CD4-positive, CD25-positive, alpha-beta regulatory T cell (primary cell): Measurements from ENCODE around the gene DENND4A. TPM values are rescaled to one million over a fixed set of nuclear protein-coding genes. Genes with fewer than 3 reads are reported as not detected.

Source experiments
- ATAC-seq, 2 donors: fragments of 150-1000 bp; cut with Tn5 transposase; one replicate each; pipeline ENCODE4 v1.10.0; 2021; ENCODE audit warnings: low read depth in 2 of 2, moderate number of reproducible peaks in 2 of 2, moderate library complexity in 1 of 2
- DNase-seq, 3 donors: peaks; one replicate each; pipeline versions ENCODE4 v3.0.0 to v3.0.0-alpha.2; 2012 to 2022; ENCODE audit warnings: mixed read lengths in 1 of 3
- H3K27ac ChIP-seq: one replicate; pipeline ENCODE4 v1.7.0; 2013; ENCODE audit warnings: mild to moderate bottlenecking, low read length; ENCODE audit not compliant: insufficient read depth, poor library complexity, severe bottlenecking
- H3K27me3 ChIP-seq: one replicate; pipeline ENCODE4 v1.7.0; 2013; ENCODE audit warnings: low read length; ENCODE audit not compliant: control insufficient read depth, insufficient read depth
- H3K36me3 ChIP-seq: one replicate; pipeline ENCODE4 v1.7.0; 2013; ENCODE audit warnings: mild to moderate bottlenecking, low read length, moderate library complexity; ENCODE audit not compliant: control insufficient read depth, insufficient read depth
- H3K4me1 ChIP-seq: 2 replicates; pipeline ENCODE4 v1.7.0; 2013; ENCODE audit warnings: mild to moderate bottlenecking, low read length; ENCODE audit not compliant: insufficient read depth, control insufficient read depth, poor library complexity, severe bottlenecking
- H3K4me3 ChIP-seq: one replicate; pipeline ENCODE4 v1.7.0; 2013; ENCODE audit warnings: low read depth, mild to moderate bottlenecking, low read length, moderate library complexity
- H3K9me3 ChIP-seq, 2 experiments: 1 replicate in 1 of 2; 2 replicates in 1 of 2; pipeline ENCODE4 v1.7.0; 2013; ENCODE audit warnings: low read length in 2 of 2, mild to moderate bottlenecking in 1 of 2, moderate library complexity in 1 of 2; ENCODE audit not compliant: control insufficient read depth in 2 of 2
- H3K27ac Mint-ChIP-seq, 3 donors: one replicate each; pipeline ENCODE4 v1.8.0; 2020 to 2022; ENCODE audit warnings: mild to moderate bottlenecking in 3 of 3, mixed read lengths in 3 of 3, moderate library complexity in 2 of 3
- H3K27me3 Mint-ChIP-seq: one replicate; pipeline ENCODE4 v1.8.0; 2022; ENCODE audit warnings: mild to moderate bottlenecking, mixed read lengths
- H3K36me3 Mint-ChIP-seq: one replicate; pipeline ENCODE4 v1.8.0; 2020; ENCODE audit warnings: mixed read lengths
- H3K4me1 Mint-ChIP-seq, 4 donors: one replicate each; pipeline ENCODE4 v1.8.0; 2020 to 2022; ENCODE audit warnings: mixed read lengths in 4 of 4, mild to moderate bottlenecking in 1 of 4
- H3K4me3 Mint-ChIP-seq, 4 donors: one replicate each; pipeline ENCODE4 v1.8.0; 2020 to 2022; ENCODE audit warnings: mild to moderate bottlenecking in 4 of 4, mixed read lengths in 4 of 4, moderate library complexity in 3 of 4
- H3K9me3 Mint-ChIP-seq, 7 donors: one replicate each; pipeline ENCODE4 v1.8.0; 2020 to 2022; ENCODE audit warnings: mixed read lengths in 7 of 7, mild to moderate bottlenecking in 3 of 7, moderate library complexity in 2 of 7
- polyA plus RNA-seq, 4 donors: library from polyadenylated mRNA; unstranded; fragments of 300-500 nt; fragmentation: Illumina TruSeq; gene quantifications; one replicate each; pipeline ENCODE4 v1.2.3, GENCODE V29; 2021
- total RNA-seq: library from RNA; stranded (reverse); gene quantifications from one replicate; pipeline ENCODE4 v1.2.3, GENCODE V29; 2022

The DENND4A gene
- total and polyA plus RNA-seq, 5 donors from 2014 or later: 9.6 to 88.4 (median 12.9) TPM

GRCh38 chr15:65767895-65768294 lies 24.2 kb downstream of the DENND4A start:
- H3K9me3 ChIP-seq: no peaks in the 10 kb centered on the region
- peak in 2 of 3 donors; percentile 31 to 79 for DNase-seq
- Mint-ChIP-seq H3K4me1 (peaks cover 38 to 77% (median 55%) of the 10 kb centered on the region in 4 donors), H3K27me3 (no peaks in the 10 kb centered on the region), H3K36me3 (peaks cover 14% of the 10 kb centered on the region), H3K4me3 (peak overlapping the region in 3 of 4 donors; percentile 23 to 60 (median 30)), H3K27ac (peak overlapping the region in 2 of 3 donors; percentile 49 to 75), H3K9me3 (no peaks in the 10 kb centered on the region)
- peaks cover 20% of the 10 kb centered on the region for H3K4me1 ChIP-seq
- H3K36me3 ChIP-seq: peaks cover 13% of the 10 kb centered on the region
- no peak overlapping the region for H3K27ac ChIP-seq
- peak; percentile 79 to 91 for ATAC-seq
- H3K4me3 ChIP-seq: peak overlapping the region; percentile 37
- H3K27me3 ChIP-seq: no peaks in the 10 kb centered on the region

GRCh38 chr15:65767264-65767595 lies 24.9 kb downstream of the DENND4A start:
- Histone ChIP-seq H3K27ac (no peak overlapping the region), H3K27me3 (no peaks in the 10 kb centered on the region), H3K9me3 (no peaks in the 10 kb centered on the region), H3K36me3 (peaks cover 13% of the 10 kb centered on the region), H3K4me1 (peaks cover 23% of the 10 kb centered on the region), H3K4me3 (no peak overlapping the region)
- Mint-ChIP-seq H3K27me3 (no peaks in the 10 kb centered on the region), H3K4me3 (peak overlapping the region in 1 of 4 donors; percentile 23), H3K9me3 (no peaks in the 10 kb centered on the region), H3K27ac (peak overlapping the region in 1 of 3 donors; percentile 75), H3K4me1 (peaks cover 44 to 80% (median 60%) of the 10 kb centered on the region in 4 donors), H3K36me3 (peaks cover 14% of the 10 kb centered on the region)
- DNase-seq (no peak), ATAC-seq (no peak)

GRCh38 chr15:65766422-65767263 lies 25.4 kb downstream of the DENND4A start:
- H3K27ac ChIP-seq: no peak overlapping the region
- Mint-ChIP-seq H3K4me3 (peak overlapping the region in 2 of 4 donors; percentile 11 to 23), H3K4me1 (peaks cover 40 to 79% (median 58%) of the 10 kb centered on the region in 4 donors), H3K9me3 (no peaks in the 10 kb centered on the region), H3K27ac (peak overlapping the region; percentile 38 to 75 (median 48)), H3K27me3 (no peaks in the 10 kb centered on the region), H3K36me3 (peaks cover 9% of the 10 kb centered on the region)
- peaks cover 8% of the 10 kb centered on the region for H3K36me3 ChIP-seq
- H3K9me3 ChIP-seq: no peaks in the 10 kb centered on the region
- no peak for DNase-seq
- H3K4me3 ChIP-seq: no peak overlapping the region
- ATAC-seq: no peak
- no peaks in the 10 kb centered on the region for H3K27me3 ChIP-seq
- H3K4me1 ChIP-seq: peaks cover 23% of the 10 kb centered on the region

- Mint-ChIP-seq H3K4me1 (peaks cover 36 to 76% (median 56%) of the 10 kb centered on the region in 4 donors), H3K27ac (no peak overlapping the region), H3K9me3 (no peaks in the 10 kb centered on the region), H3K27me3 (no peaks in the 10 kb centered on the region), H3K36me3 (peaks cover 7% of the 10 kb centered on the region), H3K4me3 (no peak overlapping the region)
- Histone ChIP-seq H3K27ac (no peak overlapping the region), H3K4me3 (no peak overlapping the region), H3K27me3 (no peaks in the 10 kb centered on the region), H3K36me3 (peaks cover 4% of the 10 kb centered on the region), H3K4me1 (peaks cover 23% of the 10 kb centered on the region), H3K9me3 (no peaks in the 10 kb centered on the region)
- ATAC-seq (no peak), DNase-seq (no peak)
Observed at GRCh38 chr15:65765106-65765505, 27.0 kb downstream of the DENND4A start.

GRCh38 chr15:65762914-65763787 lies 28.9 kb downstream of the DENND4A start:
- Histone ChIP-seq H3K27ac (no peak overlapping the region), H3K4me1 (peaks cover 21% of the 10 kb centered on the region), H3K36me3 (peaks cover 8% of the 10 kb centered on the region), H3K9me3 (no peaks in the 10 kb centered on the region), H3K27me3 (no peaks in the 10 kb centered on the region), H3K4me3 (no peak overlapping the region)
- no peak for DNase-seq
- Mint-ChIP-seq H3K27ac (peak overlapping the region in 2 of 3 donors; percentile 18 to 21), H3K27me3 (no peaks in the 10 kb centered on the region), H3K4me1 (peaks cover 32 to 61% (median 49%) of the 10 kb centered on the region in 4 donors), H3K36me3 (peaks cover 7% of the 10 kb centered on the region), H3K9me3 (no peaks in the 10 kb centered on the region), H3K4me3 (peak overlapping the region in 3 of 4 donors; percentile 0 to 79 (median 35))
- no peak for ATAC-seq

GRCh38 chr15:65762399-65762798 lies 29.7 kb downstream of the DENND4A start:
- Mint-ChIP-seq H3K4me1 (peaks cover 24 to 56% (median 44%) of the 10 kb centered on the region in 4 donors), H3K36me3 (peaks cover 7% of the 10 kb centered on the region), H3K27me3 (no peaks in the 10 kb centered on the region), H3K9me3 (no peaks in the 10 kb centered on the region), H3K27ac (no peak overlapping the region), H3K4me3 (peak overlapping the region in 2 of 4 donors; percentile 0 to 41)
- Histone ChIP-seq H3K4me3 (no peak overlapping the region), H3K36me3 (peaks cover 9% of the 10 kb centered on the region), H3K27ac (no peak overlapping the region), H3K27me3 (no peaks in the 10 kb centered on the region), H3K4me1 (peaks cover 13% of the 10 kb centered on the region), H3K9me3 (no peaks in the 10 kb centered on the region)
- DNase-seq (no peak), ATAC-seq (no peak)

- no peaks in the 10 kb centered on the region for H3K27me3 ChIP-seq
- H3K27ac Mint-ChIP-seq: peak overlapping the region; percentile 41 to 63 (median 60)
- no peak for ATAC-seq
Observed at GRCh38 chr15:65761210-65761926, 30.7 kb downstream of the DENND4A start.

More at GRCh38 chr15:65761210-65761926, 30.7 kb downstream of the DENND4A start:
- Mint-ChIP-seq H3K4me3 (peak overlapping the region; percentile 15 to 82 (median 56)), H3K27me3 (no peaks in the 10 kb centered on the region), H3K4me1 (peaks cover 25 to 51% (median 36%) of the 10 kb centered on the region in 4 donors), H3K9me3 (no peaks in the 10 kb centered on the region), H3K36me3 (peaks cover 7% of the 10 kb centered on the region)
- H3K27ac ChIP-seq: peak overlapping the region; percentile 47
- DNase-seq: peak in 1 of 3 donors; percentile 31
- no peaks in the 10 kb centered on the region for H3K9me3 ChIP-seq
- H3K36me3 ChIP-seq: peaks cover 14% of the 10 kb centered on the region
- peaks cover 8% of the 10 kb centered on the region for H3K4me1 ChIP-seq
- peak overlapping the region; percentile 81 for H3K4me3 ChIP-seq
